ENCODE data around the gene FAM107B. TPM values are rescaled to one million over a fixed set of nuclear protein-coding genes. Genes with fewer than 3 reads are reported as not detected.

FAM107B gene
- total RNA-seq, 2 experiments from 2014 or later: 114 to 121 TPM

DNA sequence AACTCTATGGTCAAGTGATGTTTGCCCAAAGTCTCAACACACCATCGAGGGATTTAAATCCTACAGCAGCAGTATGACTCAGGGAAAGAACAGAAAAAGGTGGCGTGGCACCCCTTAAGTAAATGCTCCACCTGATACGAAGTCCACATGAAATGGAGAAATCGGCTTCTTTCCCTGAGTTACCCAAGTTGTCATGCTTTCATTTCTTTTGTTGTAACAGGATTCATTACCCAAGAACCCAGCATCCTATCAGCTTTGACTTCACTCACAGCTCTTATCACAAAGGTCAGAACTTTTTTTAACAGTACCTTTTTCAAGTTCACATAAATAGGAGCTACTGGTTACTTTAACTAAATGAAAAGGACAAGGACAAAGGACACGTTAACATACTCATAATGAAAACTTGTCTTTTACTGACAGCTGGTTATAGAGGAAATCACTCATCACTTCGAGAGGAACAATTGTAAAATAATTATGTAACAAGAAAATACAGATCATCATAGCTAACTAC lies 224.2 kb downstream of the FAM107B start:
- Mint-ChIP-seq H3K27ac (peak overlapping the region; percentile 64), H3K36me3 (ENCODE audit: low read depth) (peaks cover 61% of the 10 kb centered on the region), H3K4me1 (ENCODE audit: low read depth) (peaks cover 86% of the 10 kb centered on the region), H3K4me3 (no peak overlapping the region), H3K27me3 (no peaks in the 10 kb centered on the region), H3K9me3 (no peaks in the 10 kb centered on the region)
- intact Hi-C loops (cut with micrococcal nuclease): loop anchor here (5.0 kb wide), 1 partner anchor 37 kb away; no protein-coding TSS in a partner anchor
- TF ChIP-seq, protein P1, sequence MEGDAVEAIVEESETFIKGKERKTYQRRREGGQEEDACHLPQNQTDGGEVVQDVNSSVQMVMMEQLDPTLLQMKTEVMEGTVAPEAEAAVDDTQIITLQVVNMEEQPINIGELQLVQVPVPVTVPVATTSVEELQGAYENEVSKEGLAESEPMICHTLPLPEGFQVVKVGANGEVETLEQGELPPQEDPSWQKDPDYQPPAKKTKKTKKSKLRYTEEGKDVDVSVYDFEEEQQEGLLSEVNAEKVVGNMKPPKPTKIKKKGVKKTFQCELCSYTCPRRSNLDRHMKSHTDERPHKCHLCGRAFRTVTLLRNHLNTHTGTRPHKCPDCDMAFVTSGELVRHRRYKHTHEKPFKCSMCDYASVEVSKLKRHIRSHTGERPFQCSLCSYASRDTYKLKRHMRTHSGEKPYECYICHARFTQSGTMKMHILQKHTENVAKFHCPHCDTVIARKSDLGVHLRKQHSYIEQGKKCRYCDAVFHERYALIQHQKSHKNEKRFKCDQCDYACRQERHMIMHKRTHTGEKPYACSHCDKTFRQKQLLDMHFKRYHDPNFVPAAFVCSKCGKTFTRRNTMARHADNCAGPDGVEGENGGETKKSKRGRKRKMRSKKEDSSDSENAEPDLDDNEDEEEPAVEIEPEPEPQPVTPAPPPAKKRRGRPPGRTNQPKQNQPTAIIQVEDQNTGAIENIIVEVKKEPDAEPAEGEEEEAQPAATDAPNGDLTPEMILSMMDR (IDR thresholded peaks at IDR 0.05): no peak
- ATAC-seq (peak; percentile 43), DNase-seq (no peak)
- ChIA-PET POLR2A (interaction anchor here (0.9 to 2.1 kb wide), 5 partner anchors 14 to 365 kb away, joined by 3 to 7 read pairs (median 4); partner anchors contain the start of genes CDNF, HSPA14 and MSANTD7), CTCF (interaction anchor here (0.9 to 8.9 kb wide), 10 partner anchors 9 to 286 kb away, joined by 3 to 57 read pairs (median 4); no protein-coding TSS in a partner anchor)

DNA sequence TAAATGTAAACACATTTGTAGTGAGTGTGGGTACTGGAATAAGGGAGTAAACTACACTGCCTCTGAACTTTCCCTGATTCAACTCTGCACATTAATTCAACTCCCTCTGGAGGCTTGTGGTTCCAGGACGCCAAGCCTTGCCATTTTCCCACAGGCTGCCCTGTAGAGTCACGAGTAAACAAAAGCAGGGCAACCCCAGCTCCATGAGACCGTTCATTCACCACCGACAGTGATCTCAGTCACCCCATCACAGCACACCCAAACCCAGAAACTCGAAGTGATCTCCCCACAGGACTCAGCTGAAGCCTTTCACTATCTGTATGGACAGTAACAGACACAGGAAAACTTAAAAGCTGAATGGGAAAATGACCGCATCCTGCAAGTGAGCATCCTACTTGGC lies 225.2 kb downstream of the FAM107B start:
- Mint-ChIP-seq H3K36me3 (ENCODE audit: low read depth) (peaks cover 59% of the 10 kb centered on the region), H3K4me1 (ENCODE audit: low read depth) (peaks cover 89% of the 10 kb centered on the region), H3K27ac (peak overlapping the region; percentile 64), H3K9me3 (no peaks in the 10 kb centered on the region), H3K4me3 (no peak overlapping the region), H3K27me3 (no peaks in the 10 kb centered on the region)
- TF ChIP-seq, protein P1 (IDR thresholded peaks at IDR 0.05): no peak
- CTCF ChIA-PET: interaction anchor here (1.2 to 8.9 kb wide), 8 partner anchors 11 to 287 kb away, joined by 3 to 57 read pairs (median 4); no protein-coding TSS in a partner anchor
- DNase-seq (no peak), ATAC-seq (no peak)
- POLR2A ChIA-PET: interaction anchor here (0.6 to 2.1 kb wide), 6 partner anchors 11 to 59 kb away, joined by 3 to 7 read pairs (median 3); no protein-coding TSS in a partner anchor
- intact Hi-C loops (cut with micrococcal nuclease): no loop called here

DNA sequence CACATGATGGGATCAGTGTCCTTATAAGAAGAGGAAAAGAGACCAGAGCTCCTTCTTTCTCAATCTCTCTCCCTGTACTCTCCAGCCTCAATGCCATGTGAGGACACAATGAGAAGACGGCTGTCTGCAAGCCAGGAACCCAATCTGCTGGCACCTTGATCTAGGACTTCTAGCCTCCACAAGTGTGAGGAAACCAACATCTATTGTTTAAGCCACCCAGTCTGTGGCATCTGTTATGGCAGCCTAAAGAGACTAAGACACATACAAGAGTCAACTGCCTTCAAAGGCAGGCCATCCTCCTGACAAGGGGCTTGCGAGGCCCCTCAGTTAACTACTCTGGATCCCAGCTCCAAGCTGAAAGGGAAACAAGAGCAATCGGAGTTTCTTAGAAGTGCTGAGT lies 225.7 kb downstream of the FAM107B start:
- Mint-ChIP-seq H3K36me3 (ENCODE audit: low read depth) (peaks cover 57% of the 10 kb centered on the region), H3K4me1 (ENCODE audit: low read depth) (peaks cover 89% of the 10 kb centered on the region), H3K27me3 (no peaks in the 10 kb centered on the region), H3K9me3 (no peaks in the 10 kb centered on the region), H3K4me3 (no peak overlapping the region), H3K27ac (peak overlapping the region; percentile 28)
- DNase-seq: no peak
- TF ChIP-seq, protein P1 (IDR thresholded peaks at IDR 0.05): no peak
- CTCF ChIA-PET: interaction anchor here (1.4 to 8.9 kb wide), 5 partner anchors 8 to 41 kb away, joined by 3 to 57 read pairs (median 5); no protein-coding TSS in a partner anchor
- intact Hi-C loops (cut with micrococcal nuclease): no loop called here
- ATAC-seq: no peak
- POLR2A ChIA-PET: interaction anchor here (0.6 to 2.1 kb wide), 5 partner anchors 11 to 51 kb away, joined by 3 to 4 read pairs (median 3); no protein-coding TSS in a partner anchor

DNA sequence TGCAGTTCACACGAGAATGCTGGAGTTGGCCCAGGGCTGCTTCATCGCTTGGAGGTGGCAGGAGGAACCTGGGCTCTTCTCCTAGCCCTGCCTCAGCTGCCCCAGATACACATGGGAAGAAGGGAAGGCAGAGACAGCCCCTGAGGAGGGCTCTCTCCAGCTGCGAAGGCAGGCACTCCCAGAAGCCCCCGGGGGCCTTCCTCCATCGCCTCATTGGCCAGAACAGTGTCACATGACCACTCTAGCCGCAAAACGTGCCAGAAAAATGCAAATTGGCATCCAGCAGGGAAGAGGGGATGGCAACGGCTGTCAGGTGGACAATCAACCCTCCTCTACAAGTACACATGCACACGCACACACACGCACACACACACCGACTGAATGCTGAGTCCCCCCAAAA lies 226.2 kb downstream of the FAM107B start:
- ChIA-PET POLR2A (interaction anchor here (1.2 to 1.3 kb wide), 3 partner anchors 12 to 51 kb away, joined by 3 read pairs; no protein-coding TSS in a partner anchor), CTCF (interaction anchor here (1.1 to 8.9 kb wide), 8 partner anchors 8 to 274 kb away, joined by 3 to 57 read pairs (median 4); no protein-coding TSS in a partner anchor)
- no peaks in the 10 kb centered on the region for H3K27me3 Mint-ChIP-seq
- TF ChIP-seq, protein P1 (IDR thresholded peaks at IDR 0.05): no peak
- intact Hi-C loops (cut with micrococcal nuclease): no loop called here
- H3K9me3 Mint-ChIP-seq: no peaks in the 10 kb centered on the region
- H3K4me3 Mint-ChIP-seq: no peak overlapping the region
- H3K27ac Mint-ChIP-seq: peak overlapping the region; percentile 55
- no peak for ATAC-seq
- H3K36me3 Mint-ChIP-seq (ENCODE audit: low read depth): peaks cover 57% of the 10 kb centered on the region
- no peak for DNase-seq
- peaks cover 89% of the 10 kb centered on the region for H3K4me1 Mint-ChIP-seq (ENCODE audit: low read depth)

DNA sequence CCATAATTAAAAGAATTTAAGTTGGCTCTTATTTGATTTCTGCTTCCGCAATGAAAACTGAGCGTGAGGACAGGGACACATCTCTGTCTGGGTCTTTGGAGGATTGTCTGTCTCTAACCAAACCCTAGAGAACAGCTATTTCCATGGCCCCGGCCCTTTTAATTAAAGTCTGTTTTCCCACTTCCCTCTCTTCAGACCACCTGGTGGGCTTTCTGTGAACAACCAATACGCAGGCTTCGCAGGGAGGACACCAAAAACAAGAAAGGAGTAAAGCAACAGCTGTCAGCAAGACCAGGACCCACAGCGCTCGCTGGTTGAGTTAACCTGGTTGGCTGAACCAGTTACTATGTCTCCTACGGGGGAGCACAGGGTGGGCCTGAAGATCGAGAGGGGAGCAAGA lies 226.9 kb downstream of the FAM107B start:
- DNase-seq: no peak
- CTCF ChIA-PET: interaction anchor here (1.1 to 8.9 kb wide), 8 partner anchors 9 to 275 kb away, joined by 3 to 57 read pairs (median 4); no protein-coding TSS in a partner anchor
- Mint-ChIP-seq H3K4me3 (no peak overlapping the region), H3K27me3 (no peaks in the 10 kb centered on the region), H3K4me1 (ENCODE audit: low read depth) (peaks cover 89% of the 10 kb centered on the region), H3K9me3 (no peaks in the 10 kb centered on the region), H3K27ac (peak overlapping the region; percentile 55), H3K36me3 (ENCODE audit: low read depth) (peaks cover 51% of the 10 kb centered on the region)
- TF ChIP-seq, protein P1 (IDR thresholded peaks at IDR 0.05): peak; percentile 14
- ATAC-seq: no peak
- intact Hi-C loops (cut with micrococcal nuclease): no loop called here
- POLR2A ChIA-PET: interaction anchor here (1.2 to 1.3 kb wide), 2 partner anchors 26 to 39 kb away, joined by 3 to 5 read pairs; no protein-coding TSS in a partner anchor

Measured in activated CD8-positive, alpha-beta T cell treated with anti-CD3 and anti-CD28 coated beads for 36 hours (primary cell).